ENCODE measurements around the gene BTAF1.

BTAF1 gene

GRCh38 chr10:92052088-92052487, 128.5 kb downstream of the BTAF1 start:
- no peak for DNase-seq (ENCODE audit: low read depth in 2 of 2)

- DNase-seq (ENCODE audit: low read depth in 2 of 2) = no peak
These were observed 129.2 kb downstream of the BTAF1 start for GRCh38 chr10:92052741-92053140.

GRCh38 chr10:92054807-92055206, 131.2 kb downstream of the BTAF1 start:
- DNase-seq (ENCODE audit: low read depth in 2 of 2) = no peak

GRCh38 chr10:92062273-92062672, 138.7 kb downstream of the BTAF1 start:
- DNase-seq (ENCODE audit: low read depth in 2 of 2) = no peak

GRCh38 chr10:92064506-92064905, 140.9 kb downstream of the BTAF1 start:
- no peak for DNase-seq (ENCODE audit: low read depth in 2 of 2)

- DNase-seq (ENCODE audit: low read depth in 2 of 2) = no peak
These were observed 142.8 kb downstream of the BTAF1 start for GRCh38 chr10:92066386-92066785.

GRCh38 chr10:92068900-92069299, 145.3 kb downstream of the BTAF1 start:
- DNase-seq (ENCODE audit: low read depth in 2 of 2) = no peak

- no peak for DNase-seq (ENCODE audit: low read depth in 2 of 2)
These were observed 150.7 kb downstream of the BTAF1 start for GRCh38 chr10:92074126-92074887.

GRCh38 chr10:92075829-92076228, 152.3 kb downstream of the BTAF1 start:
- no peak for DNase-seq (ENCODE audit: low read depth in 2 of 2)

GRCh38 chr10:92076722-92077121, 153.2 kb downstream of the BTAF1 start:
- DNase-seq (ENCODE audit: low read depth in 2 of 2) = no peak

GRCh38 chr10:92079003-92079402, 155.4 kb downstream of the BTAF1 start:
- no peak for DNase-seq (ENCODE audit: low read depth in 2 of 2)
